Tibial nerve (tissue), 3 donors: Measurements from ENCODE around the gene HMCN1.

Experiments
- POLR2A ChIP-seq, 2 donors: fragments of 450-650 bp; IDR thresholded peaks; one replicate each; pipeline ENCODE4 v1.6.1; 2017; ENCODE audit warnings: antibody characterized with exemption in 2 of 2, mild to moderate bottlenecking in 2 of 2, moderate library complexity in 2 of 2
- TF ChIP-seq, protein P1 (sequence below), 5 experiments: fragments of 200-600 bp in 3 of 5; fragments of 450-650 bp in 2 of 5; sonication (generic) in 3 of 5; IDR thresholded peaks; one replicate each; pipeline ENCODE4 v1.5.1; 2016 to 2019; ENCODE audit warnings: antibody characterized with exemption in 5 of 5, mild to moderate bottlenecking in 3 of 5, moderate library complexity in 2 of 5

DNA sequence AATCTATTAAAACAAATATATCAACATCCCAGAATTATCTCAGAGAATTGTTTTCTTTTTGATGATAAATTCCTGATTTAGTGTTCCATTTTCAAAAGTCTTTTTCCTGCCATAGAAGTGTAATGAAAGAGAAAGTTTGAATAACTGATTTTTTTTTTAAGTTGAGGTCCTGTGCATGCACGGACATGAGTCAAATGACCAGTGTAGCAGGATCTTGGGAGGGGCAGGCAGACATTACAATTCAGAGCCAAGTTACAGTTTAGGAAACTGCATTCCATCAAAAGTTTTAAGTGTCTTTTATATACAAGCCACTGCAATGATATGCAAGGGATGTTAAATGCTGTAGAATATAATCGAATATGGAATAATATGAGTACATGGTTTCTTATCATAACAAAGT lies 227.5 kb downstream of the HMCN1 start:
- TF ChIP-seq, protein P1, sequence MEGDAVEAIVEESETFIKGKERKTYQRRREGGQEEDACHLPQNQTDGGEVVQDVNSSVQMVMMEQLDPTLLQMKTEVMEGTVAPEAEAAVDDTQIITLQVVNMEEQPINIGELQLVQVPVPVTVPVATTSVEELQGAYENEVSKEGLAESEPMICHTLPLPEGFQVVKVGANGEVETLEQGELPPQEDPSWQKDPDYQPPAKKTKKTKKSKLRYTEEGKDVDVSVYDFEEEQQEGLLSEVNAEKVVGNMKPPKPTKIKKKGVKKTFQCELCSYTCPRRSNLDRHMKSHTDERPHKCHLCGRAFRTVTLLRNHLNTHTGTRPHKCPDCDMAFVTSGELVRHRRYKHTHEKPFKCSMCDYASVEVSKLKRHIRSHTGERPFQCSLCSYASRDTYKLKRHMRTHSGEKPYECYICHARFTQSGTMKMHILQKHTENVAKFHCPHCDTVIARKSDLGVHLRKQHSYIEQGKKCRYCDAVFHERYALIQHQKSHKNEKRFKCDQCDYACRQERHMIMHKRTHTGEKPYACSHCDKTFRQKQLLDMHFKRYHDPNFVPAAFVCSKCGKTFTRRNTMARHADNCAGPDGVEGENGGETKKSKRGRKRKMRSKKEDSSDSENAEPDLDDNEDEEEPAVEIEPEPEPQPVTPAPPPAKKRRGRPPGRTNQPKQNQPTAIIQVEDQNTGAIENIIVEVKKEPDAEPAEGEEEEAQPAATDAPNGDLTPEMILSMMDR (IDR thresholded peaks at IDR 0.05) = no peak
- no peak for TF ChIP-seq POLR2A (IDR thresholded peaks at IDR 0.05)
